ENCODE data around the gene SRSF3.

- TF ChIP-seq CTCF (IDR thresholded peaks at IDR 0.05; ENCODE audit: poor library complexity) = no peak
- no peak for TF ChIP-seq EZH2phosphoT487 (IDR thresholded peaks at IDR 0.05; ENCODE audit: low read depth, severe bottlenecking, unreplicated experiment)
- no peak for TF ChIP-seq EZH2 (IDR thresholded peaks at IDR 0.05; ENCODE audit: borderline replicate concordance)
Measured at GRCh38 chr6:36600564-36601146, 6.5 kb downstream of the SRSF3 start.

All from hepatocyte (in vitro differentiated cells).